NCI-H1436 treated with DMSO at 0.1 percent for 48 hours (cell line): Measurements from ENCODE around the gene HINT1.
"Not testable (repeated sequence)": the region's sequence is repeated elsewhere in the genome, so short reads cannot be mapped to it uniquely, and the experiment has no call there.

Experiments used
- DNase-seq: peaks from one replicate; lab custom pipeline; 2025; lab: John Stamatoyannopoulos, UW

Gene HINT1

DNA sequence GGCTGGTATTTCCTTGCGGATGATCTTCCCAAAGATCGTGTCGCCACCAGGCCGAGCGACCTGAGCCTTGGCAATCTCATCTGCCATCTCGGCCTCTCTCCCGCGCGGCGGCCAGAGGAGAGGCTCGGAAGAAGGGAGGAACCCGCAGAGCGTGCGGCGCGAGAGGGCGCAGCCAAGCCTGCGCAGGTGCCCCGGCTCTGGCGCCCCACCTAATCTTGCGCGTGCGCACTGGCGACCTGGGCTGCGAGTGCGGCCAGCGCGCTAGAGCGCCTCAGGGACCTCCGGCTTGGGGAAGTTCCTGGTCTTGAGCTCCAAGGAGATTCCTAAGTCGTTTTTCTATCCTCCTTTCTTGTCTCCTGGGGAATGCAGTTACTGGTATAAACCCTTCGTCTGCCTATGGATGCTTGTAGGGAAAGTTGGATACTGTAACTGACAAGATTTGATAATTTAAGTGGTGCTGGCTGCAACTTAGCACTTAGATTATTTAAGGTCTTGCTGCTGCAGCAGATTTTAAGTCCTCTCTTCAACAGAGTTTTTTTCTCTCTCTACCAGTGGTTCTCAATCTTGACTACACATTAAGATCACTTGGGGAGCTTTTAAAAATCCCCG is at the start of gene HINT1:
HINT1 (minus strand) TSS at position 138 of the 609 bp plus-strand sequence; CDS start at position 87, 51 bp downstream.
- peak; percentile 67 for DNase-seq

- no peak for DNase-seq
Measured at GRCh38 chr5:131214609-131215227, 49.7 kb upstream of the HINT1 start.

DNA sequence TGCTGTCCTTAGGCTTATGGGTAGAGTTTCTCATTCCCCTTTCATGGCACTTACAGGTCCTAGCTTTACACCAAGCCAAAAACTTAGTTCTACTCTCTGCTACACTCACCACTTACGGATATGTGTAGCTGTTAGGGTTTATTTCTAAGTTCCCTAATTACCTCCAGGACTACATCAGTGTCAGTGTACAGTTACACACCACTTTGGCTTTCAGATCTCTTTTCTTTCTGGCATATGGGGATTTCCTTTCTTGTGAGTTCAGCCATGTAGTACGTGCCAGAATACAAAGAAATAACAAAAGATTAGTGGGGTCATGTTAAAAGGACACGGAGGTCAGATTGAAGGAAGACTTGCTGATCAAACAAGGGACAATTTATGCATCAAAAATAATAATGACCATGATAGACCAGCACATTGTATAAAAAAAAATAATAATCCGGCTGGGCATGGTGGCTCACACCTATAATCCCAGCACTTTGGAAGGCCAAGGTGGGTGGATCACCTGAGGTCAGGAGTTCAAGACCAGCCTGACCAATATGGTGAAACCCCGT is 47.5 kb upstream of the HINT1 start:
- no peak for DNase-seq

- no peak for DNase-seq
Measured at GRCh38 chr5:131211669-131212068, 46.6 kb upstream of the HINT1 start.

GRCh38 chr5:131210151-131210510 is 45.1 kb upstream of the HINT1 start:
- no peak for DNase-seq

DNA sequence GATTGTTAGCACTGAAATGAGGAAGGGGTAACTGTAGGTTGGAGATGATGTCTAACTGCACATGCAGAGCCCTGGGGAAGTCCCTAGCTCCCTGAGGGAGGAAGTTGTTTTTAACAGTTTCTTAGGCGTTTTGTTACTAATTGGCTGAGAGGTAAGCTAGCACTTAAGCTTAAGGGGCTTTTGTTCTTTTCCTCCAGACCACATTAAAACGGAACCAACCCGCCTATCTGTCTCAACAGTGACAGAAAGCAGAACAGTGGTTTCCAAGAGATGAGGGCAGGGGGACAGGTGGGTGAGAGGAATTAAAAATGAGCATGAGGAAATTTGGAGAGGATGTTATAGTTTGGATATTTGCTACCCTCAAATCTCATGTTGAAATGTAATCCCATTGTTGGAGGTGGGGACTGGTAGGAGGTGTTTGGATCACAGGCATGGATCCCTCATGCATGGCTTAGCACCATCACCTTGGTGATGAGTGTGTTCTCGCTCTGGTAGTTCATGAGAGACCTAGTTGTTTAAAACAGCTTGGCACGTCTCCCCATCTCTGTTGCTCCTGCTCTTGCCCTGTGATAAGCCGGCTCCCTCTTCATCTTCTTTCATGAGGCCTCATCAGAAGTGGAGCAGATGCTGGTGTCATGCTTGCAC is 44.6 kb upstream of the HINT1 start:
- DNase-seq = peak; percentile 84

GRCh38 chr5:131209175-131209505 is 44.1 kb upstream of the HINT1 start:
- DNase-seq = no peak

- no peak for DNase-seq
Measured at GRCh38 chr5:131206772-131207171, 41.7 kb upstream of the HINT1 start.

- no peak for DNase-seq
Measured at GRCh38 chr5:131206061-131206460, 41.0 kb upstream of the HINT1 start.

- no peak for DNase-seq
Measured at GRCh38 chr5:131204964-131205363, 39.9 kb upstream of the HINT1 start.

DNA sequence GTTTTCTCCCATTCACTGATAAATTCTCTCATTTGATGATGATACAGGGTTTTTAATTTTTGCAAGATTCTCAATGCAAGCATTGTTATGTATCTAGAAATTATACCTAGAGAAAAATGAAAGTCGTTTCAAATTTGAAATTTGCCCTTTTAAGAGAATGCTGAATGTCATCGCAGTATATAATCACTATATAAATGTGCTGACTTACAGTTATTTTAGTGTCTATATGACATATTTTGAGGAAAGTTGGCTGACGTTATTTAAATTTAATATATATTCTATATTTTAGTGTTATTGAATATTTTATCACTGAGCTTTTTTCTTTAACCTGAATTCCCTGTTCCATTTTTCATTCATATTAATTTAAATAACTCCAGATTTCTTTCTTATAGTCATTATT is 35.5 kb upstream of the HINT1 start:
- DNase-seq = no peak

DNA sequence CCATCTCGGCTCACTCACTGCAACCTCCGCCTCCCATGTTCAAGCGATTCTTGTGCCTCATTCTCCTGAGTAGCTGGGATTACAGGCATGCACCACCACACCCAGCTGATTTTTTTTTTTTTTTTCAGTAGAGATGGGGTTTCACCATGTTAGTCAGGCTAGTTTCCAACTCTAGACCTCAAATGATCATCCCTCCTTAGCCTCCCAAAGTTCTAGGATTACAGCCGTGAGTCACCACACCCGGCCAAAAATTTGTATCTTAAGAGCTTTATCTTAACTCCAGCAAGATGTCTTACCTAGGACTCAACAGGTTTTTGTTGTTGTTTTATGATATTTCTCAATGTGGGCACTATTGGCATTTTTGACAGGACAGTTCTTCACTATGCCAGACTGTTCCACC is 33.6 kb upstream of the HINT1 start:
- DNase-seq = no peak

- DNase-seq = no peak
Measured at GRCh38 chr5:131196331-131196730, 31.3 kb upstream of the HINT1 start.

DNA sequence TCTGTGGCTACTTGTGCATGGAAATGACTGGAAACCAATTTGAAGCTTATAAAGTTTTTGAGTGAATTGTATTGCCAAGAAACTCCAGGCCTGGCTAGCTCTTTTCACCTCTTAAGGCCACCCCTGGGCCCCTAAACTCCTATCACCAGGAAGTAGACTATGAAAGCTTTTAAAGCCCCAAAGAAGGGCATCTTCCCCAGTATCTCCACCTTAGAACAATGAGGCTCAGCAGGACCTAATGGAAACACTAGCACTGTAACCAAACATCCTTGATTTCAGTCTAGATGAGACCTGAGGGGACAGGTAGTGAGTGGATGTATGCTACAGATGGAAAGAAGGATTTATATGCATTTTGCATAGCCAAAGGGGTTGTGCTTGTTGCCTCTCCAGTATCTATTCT is 30.6 kb upstream of the HINT1 start:
- no peak for DNase-seq

DNA sequence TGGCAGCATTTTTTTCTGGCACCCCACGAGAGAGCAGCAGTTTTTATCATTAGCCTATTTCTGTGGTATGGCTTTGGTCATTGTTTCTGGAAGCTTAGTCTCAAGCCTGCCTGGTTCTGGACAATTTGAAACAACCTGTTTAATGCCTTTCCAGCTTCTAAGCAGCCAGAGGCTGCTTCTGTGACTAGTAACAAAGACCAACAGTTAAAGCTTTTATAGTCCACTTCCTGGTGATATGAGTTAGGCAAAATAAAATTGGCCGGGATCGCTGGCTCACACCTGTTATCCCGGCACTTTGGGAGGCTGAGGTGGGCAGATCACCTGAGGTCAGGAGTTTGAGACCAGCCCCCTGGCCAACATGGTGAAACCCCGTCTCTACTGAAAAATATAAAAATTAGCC is 29.7 kb upstream of the HINT1 start:
- no peak for DNase-seq

- DNase-seq = not testable (repeated sequence)
Measured at GRCh38 chr5:131193897-131194296, 28.8 kb upstream of the HINT1 start.

GRCh38 chr5:131193106-131193505 is 28.1 kb upstream of the HINT1 start:
- DNase-seq = no peak

DNA sequence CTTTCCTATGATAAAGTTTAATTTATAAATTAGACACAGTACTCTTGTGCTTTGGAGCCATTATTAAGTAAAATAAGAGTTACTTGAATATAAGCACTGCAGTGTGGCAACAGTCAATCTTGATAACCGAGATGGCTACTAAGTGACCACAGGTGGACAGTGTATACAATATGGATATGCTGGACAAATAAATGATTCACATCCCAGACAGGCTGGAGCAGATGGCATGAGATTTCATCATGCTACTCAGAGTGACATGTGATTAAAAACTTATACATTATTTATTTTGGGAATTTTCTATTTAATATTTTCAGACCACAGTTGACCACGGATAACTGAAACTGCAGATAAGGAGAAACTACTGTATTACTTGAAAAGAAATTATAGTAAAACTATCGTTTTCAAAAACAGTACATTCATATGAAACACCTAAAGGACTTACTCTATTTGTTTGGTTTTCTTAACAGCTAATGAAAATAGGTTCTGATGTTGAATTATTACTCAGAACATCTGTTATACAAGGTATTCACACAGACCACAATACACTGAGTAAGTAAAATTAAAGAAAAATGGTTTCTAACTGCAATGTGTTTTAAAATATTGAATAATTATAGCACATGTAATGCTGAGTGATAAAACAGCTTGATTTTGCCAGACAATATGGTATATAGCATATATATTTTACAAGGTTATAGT is 21.7 kb upstream of the HINT1 start:
- no peak for DNase-seq

DNA sequence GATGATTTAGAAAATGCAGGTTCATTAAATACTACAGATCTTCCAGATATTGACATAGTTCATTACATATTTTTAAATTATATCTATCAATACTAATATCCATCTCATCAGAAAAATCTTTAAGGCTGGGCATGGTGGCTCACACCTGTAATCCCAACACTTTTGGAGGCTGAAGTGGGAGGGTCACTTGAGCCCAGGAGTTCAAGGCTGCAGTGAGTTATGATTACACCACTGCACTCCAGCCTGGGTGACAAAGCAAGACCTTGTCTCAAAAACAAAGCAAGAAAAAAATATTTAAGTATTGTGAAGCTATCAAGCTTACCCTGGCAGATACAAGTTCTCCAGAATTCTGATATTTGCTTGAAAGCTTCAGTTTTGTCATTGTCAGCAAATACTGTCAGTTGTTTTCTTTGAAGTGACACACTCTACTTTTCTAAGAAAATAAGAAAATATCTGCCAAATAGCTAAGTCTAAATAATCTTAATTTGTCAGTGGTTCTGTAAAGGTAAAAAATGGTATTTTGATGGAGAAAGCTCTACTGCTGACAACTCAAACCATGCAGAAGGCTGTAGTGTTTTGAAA is 20.6 kb upstream of the HINT1 start:
- no peak for DNase-seq

DNA sequence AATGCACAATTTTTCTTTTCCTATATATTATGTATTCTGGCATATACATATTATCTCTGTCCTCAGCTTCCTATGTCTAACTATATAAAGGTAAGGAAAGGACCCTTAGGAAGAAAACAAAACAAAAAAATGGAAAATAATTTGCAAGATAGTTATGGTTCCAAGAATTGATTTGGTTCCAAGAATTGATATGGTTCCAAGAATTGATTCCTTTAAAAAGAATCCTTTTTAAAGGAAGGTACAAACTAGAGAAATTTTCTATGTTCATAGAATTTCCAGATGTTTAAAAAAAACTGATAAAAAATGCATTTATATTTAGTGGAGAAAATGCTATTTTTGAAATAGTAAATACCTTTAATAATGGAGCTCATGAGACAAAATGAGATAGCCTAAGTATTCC is 17.8 kb upstream of the HINT1 start:
- no peak for DNase-seq

DNA sequence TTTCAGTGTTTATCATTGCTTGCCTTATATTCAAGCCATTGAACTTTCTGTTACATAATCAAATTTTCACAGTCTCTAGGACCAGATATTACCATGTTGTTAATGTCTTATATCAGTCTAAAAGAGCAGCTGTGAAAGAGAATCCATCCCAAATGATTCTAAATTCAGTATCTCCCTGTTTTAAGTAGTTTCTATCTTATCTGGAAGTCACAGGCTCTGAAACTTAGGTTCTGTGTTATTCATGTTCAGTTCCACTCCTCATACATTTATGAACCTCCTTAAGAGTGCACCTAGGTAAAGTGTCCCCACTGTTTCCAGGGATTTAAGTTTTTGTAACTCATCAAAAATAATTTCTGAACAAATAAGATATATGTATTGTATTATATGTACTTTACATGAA is 15.4 kb upstream of the HINT1 start:
- DNase-seq = no peak

GRCh38 chr5:131171276-131171810 is 6.3 kb upstream of the HINT1 start:
- no peak for DNase-seq
